ENCODE results near the gene C17orf100. TPM values are rescaled to one million over a fixed set of nuclear protein-coding genes. Genes with fewer than 3 reads are reported as not detected.

The C17orf100 gene
- total RNA-seq, result 2.3 TPM

DNA sequence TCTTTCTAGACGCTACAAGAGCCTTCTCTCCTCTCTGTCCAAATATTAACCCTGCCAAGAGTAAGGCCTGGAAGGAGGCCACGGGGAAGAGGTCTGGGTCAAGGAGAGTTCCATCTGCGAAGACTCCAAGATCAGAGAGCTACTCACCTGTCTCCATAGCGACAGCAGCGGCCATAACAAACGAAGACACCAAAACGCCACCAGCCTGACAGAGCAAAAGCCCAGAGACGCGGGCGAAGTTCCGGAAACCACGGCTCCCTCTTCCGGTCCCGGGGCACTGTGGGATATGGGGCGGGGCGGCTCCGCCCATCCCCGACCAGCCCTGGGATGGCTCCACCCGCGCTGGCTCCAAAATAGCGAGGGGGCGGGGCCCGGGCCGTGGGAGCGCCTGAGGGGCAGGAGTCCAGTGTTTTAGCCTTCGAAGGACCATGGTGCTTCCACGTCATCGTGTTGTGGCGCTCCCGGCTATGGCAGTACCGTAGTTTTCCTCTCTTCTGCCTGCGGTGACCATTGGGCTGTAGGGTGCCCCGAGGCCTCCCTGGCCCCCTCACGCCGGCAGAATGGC lies at the start of gene C17orf100, which contains the start of gene MED31:
Gene C17orf100 (plus strand): TSS at position 409 of the 565 bp plus-strand sequence. CDS start 152 bp downstream, at position 561.
Gene MED31 (minus strand): TSS at position 252 of the 565 bp plus-strand sequence. CDS start 77 bp downstream, at position 175.
- DNase-seq, result peak; percentile 84

DNA sequence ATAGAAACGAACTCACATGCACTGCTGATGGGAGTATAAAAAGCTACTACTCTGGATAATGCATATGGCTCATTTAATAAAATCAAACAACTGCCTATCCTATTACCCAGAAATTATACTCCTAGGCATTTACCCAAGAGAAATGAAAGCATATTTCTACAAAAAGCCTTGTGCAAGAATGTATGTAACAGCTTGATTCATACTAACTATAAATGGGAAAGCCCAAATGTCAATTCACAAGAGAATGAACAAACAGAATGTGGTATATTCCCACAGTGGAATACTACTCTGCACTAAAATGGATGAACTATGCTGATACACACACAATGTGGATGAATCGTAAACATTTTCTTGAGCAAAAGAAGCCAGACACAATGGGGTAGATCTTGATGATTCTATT lies 49.4 kb upstream of the C17orf100 start:
- no peak for DNase-seq

DNA sequence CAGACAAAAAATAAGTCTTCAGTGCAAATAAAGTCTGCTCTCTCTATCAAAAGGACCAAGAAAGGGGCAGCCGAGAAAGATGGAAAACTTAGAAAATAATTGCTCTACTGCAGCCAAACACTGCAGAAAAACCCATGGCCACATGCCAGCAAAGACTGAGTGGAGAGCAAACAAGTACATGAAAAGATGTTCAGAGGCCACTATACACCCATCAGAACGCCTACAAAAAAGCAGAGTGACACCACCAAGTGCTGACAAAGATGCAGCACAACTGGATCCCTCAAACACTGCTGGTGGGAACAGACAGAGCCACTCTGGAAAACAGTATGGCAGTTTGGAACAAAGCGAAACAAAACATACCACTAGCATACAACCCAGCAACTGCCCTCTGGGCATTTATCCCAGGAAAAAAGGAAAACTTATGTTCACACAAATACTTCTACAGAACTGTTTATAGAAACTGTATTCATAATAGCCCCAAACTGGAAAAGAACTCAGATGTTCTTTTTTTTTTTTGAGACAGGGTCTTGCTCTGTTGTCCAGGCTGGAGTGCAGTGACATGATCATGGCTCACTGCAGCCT lies 47.7 kb upstream of the C17orf100 start:
- peak; percentile 7 for DNase-seq

DNA sequence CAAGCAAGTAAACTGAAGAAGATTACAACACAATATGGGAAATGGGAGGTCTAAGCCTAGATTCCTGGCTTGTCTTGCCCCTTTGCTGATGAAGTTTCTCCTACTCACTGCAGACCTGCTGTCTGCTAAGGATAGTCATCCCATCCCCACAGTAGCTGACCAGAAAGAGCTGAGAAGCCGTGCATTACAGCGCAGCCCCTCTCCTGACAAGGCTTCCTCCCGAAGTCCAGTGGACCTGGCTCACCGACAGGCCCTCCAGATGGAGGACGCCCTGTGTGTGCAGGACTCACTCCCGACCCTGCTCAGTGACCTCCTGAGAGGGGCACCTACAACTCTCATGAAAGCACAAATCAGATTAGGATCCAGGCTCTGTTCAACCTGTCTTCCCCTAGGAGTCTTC lies 46.4 kb upstream of the C17orf100 start:
- no peak for DNase-seq

DNA sequence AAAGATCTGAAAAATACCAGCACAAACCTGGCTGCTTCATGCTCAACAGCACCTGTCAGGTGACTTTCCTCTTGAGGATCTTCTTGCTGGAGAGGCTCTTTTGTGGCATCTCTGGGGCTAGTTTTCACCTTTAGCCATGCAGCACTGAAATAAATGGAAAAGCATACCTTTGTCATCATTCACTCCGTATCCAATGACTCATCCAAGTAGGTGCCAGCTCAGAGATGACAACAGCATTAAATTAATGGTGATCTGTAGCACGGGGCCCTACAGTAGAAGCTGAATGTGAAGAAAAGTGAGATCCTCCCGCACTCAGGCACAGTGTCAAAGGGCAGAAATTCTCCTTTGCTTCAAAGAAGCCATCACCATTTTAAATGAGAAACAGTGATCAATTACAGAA lies 43.2 kb upstream of the C17orf100 start:
- DNase-seq, result no peak

DNA sequence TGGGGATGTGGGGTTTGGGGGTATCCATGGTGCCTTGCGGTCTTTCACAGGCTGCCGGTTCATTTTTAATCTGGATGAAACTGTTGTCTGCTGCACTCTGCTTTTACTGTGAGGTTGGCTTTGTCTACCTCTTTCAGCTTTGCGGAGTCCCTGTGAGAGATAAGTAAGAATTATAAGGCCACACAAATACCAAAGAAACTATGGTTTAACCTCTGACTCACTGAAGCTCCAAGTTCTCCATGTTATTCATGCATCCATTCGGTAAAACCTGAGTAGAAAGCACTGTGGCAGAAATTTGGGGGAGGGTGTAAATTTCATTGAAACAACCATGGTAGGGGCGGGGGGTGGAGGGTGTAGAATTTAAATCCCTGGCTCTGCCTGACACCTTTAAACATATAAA lies 41.6 kb upstream of the C17orf100 start:
- no peak for DNase-seq

DNA sequence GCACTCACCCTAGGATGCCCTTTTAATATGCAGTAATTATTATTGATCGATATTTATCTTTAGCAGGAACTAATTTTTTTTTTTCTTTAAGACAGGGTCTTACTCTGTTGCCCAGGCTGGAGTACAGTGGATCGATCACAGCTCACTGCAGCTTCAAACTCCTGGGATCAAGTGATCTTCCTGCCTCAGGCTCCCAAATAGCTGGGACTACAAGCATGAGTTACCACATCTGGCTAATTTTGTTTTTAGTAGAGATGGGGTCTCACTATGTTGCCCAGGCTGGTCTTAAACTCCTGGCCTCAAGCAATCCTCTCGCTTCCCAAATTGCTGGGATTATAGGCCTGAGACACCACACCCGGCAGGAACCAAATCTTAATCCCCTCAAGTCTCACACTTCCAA lies 40.3 kb upstream of the C17orf100 start:
- no peak for DNase-seq

DNA sequence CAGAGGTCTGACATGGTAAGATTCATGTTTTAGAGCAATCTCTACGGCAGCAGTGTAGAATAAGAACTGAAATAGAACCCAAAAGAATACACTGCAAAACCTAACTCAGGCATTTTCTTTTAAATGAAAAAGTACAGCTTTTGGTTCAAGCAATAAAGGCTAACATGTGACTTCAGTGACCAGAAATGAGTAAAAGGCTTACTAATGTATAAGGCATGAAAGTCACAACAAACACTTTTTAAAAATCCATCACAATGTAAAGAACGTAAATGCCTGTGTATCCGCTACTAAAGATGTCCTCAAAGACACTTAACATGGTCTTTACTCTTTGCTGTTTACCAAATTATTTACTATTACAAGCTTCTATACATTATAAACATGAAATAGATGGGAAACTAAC lies 27.6 kb upstream of the C17orf100 start:
- DNase-seq, result no peak

DNA sequence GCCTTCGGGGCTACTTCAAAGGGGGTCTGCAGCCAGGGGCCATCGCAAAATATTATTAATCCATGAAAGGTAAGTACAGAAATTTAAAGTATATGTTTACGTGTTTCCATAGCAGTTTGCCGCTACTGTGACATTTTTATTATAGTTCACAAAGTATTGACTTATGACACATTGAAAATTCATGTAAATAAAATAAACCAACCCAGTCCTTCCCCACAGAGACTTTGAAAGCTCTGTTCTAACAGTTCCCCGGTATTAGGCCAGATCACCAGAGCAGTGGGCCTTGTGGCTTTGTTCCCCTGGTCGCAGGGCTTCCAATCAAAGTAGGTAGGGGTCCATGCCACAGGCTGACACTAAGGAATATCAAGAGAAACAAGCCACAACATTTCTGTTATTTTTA lies 24.9 kb upstream of the C17orf100 start:
- DNase-seq, result no peak

DNA sequence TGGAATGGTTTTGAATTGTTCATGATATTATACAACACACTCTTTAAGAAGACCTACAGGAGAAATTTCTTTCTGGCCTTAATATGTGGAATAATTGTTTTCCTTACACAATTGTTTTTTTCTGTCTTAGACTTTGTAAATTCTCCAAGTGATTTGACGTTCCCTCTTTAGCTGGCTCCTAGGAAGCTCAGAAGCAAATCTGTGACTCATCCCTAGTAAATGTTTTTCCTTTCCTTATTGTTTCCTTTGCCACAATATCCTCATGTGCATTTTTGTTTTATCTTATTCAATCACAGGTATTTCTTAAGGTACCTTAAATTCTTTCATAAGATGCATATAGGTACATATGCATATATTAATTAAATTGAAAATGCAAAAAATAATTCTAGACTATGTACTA lies 24.5 kb upstream of the C17orf100 start:
- DNase-seq, result no peak

DNA sequence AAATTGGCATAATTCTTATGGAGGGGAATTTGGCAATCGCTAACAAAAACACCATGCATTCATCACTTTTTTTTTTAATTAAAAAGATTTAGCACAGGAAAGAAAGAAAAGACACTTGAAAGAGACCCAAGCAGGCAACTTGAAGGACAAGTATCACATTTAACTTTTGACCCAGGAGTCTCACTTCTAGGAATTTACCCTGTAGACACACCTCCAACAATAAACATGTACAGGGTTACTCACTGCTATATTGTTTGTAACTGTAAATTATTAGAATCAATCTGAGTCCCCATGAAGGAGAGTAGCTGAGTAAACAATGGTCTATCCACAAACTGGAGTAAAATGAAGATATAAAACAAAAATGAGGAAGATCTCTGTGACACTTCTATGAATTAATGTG lies 21.2 kb upstream of the C17orf100 start:
- no peak for DNase-seq

DNA sequence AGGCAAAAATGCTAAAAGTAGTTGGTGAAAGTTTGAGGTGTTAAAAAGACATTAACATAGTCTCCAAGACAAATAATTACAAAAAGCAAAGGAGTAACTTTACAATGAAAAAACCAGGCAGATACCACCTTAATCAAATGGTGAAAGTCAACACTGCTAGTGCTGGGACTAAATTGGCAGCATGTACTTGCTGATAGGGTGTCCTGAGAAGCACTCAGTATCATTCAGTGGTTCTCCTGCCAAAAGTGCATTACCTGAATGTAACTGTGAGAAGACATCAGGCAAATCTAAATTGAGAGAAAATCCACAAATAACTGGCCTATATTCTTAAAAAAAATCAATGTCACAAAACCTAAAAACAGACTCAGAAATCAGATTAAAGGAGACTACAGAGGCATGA lies 19.0 kb upstream of the C17orf100 start:
- DNase-seq, result no peak

DNA sequence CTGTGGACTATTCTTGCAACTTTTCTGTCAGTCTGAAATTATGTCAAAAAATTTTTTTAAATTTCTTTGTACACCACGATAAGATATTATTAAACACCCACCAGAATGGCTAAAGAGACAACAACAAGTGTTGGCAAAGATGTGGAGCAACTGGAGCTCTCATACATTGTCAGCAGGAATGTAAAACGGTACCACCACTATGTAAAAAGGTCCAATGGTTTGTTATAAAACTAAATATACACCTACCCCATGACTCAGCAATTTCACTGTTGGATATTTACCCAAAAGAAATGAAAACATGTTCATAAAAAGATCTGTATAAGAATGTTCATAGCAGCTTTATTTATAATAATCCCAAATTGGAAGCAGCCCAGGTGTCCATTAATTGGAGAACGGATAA lies 18.3 kb upstream of the C17orf100 start:
- no peak for DNase-seq

DNA sequence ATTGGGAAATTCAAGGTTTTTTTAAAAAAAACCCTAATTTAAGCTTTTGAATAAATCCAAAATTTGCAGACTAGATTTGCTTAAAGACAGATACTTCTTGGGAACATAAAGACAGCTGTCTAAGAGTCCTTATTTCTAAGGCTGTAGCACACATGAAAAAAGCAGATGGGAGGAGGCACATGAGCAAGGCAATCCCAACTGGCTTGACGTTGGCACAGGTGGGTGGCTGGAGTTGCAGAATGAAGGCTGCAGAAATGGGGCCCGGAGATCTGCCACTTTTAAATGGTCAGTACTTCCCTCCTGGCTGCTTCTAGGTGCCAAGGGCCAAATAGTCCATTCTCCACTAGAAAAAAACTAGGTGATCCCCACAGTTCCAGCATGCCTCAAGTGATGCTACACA lies 15.5 kb upstream of the C17orf100 start:
- no peak for DNase-seq

DNA sequence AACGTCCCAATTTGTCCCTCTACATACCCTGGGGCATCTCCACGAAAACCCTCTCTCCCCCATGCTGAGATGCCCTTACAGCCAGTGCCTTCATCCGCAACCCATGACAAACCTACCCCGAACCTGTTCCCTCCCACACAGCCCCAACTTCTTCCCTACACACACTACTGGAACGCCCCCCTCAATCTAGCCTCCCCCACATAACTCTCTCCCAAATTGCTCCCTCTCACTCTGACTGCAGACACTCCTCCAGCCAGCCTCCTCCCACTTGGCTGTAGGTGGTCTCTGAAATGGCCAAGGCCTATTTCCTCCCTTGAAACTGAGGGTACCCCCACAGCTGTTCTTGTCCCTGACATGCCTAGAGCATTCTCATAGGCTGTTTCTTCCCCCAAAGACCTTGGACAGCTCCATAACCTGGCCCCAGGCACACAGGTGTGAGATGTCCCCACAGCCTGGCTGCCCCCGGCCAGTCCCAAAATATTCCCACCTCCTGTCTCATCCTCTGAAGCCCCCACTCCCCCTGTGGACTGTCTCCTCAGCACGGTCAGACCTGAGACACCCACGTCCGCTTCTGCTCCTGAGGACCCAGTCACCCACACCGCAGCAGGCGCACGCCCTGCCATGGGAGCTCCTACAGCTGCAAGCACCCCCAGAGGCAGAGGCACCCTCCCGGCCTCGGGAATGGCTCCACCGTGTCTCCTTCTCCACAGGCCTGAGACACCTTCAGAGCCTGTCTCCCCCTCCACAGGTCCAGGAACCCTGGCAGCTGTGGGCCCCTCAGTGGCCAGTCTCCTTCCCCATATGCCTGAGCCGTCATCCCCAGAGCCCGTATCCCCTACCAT lies 14.7 kb upstream of the C17orf100 start:
- DNase-seq, result no peak

DNA sequence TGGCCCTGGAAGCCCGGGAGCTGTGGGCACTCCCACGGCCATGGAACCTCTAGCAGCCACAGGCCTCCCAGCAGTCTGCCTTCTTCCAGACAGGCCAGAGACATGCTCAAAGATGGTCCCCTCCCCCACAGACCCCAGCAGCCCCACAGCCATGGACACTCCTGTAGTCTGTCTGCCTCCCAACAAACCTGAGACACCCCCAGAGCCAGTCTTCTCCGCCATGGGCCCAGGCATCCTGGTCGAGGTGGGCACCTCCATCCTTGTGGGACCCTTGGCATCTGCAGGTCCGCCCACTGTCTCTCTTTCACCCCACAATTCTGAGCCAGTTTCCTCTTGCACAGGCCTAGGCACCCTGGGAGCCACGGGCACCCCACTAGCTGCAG lies 14.1 kb upstream of the C17orf100 start:
- no peak for DNase-seq

DNA sequence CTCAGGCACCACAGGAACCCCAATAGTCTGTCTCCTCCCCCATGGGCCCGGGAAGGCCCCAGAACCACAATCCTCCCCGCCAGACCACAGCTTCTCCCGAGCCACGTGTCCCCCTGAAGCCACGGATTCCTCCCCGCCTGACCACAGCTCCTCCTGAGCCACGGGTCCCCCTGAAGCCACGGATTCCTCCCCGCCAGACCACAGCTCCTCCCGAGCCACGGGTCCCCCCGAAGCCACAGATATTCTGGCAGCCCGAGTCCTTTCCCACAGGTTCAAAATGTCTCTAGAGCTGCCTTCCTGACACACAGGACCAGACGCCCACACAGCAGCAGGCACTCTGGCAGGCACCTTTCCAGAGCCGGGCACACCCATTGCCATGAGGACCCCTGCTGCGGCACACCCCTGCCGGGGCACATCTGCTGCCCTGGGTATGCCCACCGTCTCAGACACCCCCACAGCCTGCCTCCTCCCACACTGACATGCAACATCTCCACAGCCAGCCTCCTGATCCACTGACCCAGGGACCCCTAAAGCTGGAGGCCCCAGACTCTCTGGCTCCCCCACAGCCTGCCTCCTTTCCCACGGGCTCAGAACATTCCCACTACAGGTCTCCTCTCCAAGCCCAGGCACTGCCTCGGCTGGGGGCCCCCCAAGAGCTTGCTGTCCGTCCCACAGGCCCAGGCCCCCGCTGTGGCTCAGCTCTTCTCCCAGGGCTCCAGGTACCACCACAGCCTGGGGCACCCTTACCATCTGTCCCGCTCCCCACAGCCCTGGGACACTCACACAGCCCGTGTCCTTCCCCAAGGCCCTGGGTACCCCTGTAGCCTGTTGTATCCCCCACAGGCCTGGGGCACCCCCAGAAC lies 13.3 kb upstream of the C17orf100 start:
- DNase-seq, result no peak

DNA sequence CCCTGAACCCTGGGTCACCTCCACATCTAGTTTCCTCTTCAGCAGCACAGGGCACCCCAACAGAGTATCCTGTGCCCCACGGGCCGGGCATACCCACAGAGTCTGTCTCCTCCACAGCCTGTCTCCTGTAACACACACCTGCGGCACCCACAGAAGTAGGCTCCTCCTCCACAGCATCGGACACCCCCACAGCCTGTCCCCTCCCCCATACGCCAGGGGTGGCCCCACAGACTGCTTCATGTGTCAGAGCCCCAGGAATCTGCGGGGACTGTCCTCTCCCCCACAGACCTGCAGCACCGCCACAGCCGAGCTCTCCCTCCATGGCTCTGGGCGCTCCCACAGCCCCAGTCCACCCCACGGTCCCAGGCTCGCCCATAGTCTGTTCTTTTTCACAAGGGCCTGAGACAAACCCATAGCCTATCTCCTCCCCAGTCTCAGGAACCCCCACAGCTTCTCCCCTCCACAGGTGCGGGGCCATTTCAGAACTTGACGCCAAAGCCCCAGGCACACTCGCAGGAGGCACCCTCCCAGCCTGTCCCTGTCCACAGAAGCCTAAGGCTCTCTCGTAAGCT lies 12.5 kb upstream of the C17orf100 start:
- no peak for DNase-seq

DNA sequence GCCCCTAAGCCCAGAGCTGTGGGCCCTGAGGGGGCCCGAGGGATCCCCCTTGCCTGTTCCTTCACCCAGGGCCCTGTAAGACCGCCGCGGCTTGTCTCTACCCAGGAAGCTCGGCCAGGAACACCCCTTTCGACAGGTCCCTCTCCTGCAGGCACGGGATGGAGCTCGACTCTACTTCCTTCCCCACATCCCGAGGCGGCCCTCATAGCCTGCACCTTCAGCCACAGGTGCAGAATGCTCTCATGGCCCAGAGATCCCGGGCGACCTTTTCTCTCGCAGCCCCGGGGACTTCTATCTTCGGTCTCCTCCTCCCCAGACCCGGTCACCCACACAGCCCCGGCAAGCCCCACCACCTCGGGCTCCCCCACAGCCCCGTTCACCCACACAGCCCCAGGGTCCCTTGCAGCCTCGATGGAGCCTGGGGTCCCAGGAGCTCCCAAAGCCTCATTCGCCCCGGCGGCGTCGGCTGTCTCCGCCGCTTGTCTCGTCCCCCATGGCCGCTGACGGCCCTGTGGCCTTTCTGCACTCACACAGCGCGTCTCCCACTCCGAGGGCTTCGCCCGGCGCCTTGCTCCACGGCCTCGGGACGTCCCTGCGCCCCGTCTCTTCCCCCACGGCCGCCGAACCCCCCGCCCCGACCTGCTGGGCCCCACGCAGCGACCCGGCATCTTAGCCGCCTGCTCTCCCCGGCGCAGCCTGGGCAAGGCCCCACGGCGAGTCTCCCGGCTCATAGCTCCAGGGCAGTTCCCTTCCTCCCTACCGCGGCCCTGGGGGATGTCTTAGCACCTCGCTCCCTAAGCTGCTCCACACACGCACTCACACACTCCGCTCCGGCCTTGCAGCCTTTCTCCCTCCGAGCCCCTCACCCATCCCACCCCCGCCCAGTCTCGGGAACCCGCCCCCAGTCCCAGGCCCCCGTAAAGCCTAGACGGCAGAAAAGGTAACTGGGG lies 11.7 kb upstream of the C17orf100 start:
- no peak for DNase-seq

DNA sequence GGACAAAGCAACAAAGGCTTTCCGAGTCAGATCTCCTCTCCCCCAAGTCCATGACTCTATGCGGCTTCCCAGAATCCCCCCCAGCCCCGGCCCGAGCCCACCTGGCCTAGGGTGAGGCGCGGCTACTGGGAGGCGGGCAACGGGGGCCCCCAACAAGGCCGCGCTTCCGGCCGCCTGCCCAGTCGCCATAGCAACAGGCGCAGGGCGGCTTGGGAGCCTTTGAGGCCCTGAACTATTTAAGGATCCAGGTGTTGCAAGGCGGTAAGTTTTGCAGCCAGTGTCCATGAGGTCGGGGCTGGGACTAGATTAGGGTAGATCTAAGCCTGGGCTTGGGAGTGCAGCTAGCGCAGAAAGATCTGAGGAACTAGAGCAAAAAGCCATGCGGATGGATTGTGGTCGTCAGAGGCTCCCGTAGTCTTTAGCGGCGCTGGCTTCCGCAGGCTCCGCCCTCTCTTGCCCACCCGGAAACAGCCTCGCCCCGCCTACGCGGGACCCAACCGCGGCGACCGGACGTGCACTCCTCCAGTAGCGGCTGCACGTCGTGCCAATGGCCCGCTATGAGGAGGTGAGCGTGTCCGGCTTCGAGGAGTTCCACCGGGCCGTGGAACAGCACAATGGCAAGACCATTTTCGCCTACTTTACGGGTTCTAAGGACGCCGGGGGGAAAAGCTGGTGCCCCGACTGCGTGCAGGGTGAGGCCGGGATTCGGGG lies 10.9 kb upstream of the C17orf100 start, which contains the start of the genes KIAA0753 and TXNDC17:
Gene KIAA0753 (minus strand): TSS at position 176 of the 711 bp plus-strand sequence. CDS start 5,608 bp downstream, outside the sequence.
Gene TXNDC17 (plus strand): TSS at position 525 of the 711 bp plus-strand sequence. CDS start 23 bp downstream, at position 548.
- DNase-seq, result peak; percentile 83

Data from occipital lobe (tissue), 2 donors.